GM18867 (cell line): ENCODE data around the gene MAVS.

Experiments used
- ATAC-seq: cut with Tn5 transposase; IDR thresholded peaks from one replicate; pipeline ENCODE4 v1.9.1; 2021; ENCODE audit warnings: mild to moderate bottlenecking, moderate library complexity; ENCODE audit not compliant: unreplicated experiment

The MAVS gene

DNA sequence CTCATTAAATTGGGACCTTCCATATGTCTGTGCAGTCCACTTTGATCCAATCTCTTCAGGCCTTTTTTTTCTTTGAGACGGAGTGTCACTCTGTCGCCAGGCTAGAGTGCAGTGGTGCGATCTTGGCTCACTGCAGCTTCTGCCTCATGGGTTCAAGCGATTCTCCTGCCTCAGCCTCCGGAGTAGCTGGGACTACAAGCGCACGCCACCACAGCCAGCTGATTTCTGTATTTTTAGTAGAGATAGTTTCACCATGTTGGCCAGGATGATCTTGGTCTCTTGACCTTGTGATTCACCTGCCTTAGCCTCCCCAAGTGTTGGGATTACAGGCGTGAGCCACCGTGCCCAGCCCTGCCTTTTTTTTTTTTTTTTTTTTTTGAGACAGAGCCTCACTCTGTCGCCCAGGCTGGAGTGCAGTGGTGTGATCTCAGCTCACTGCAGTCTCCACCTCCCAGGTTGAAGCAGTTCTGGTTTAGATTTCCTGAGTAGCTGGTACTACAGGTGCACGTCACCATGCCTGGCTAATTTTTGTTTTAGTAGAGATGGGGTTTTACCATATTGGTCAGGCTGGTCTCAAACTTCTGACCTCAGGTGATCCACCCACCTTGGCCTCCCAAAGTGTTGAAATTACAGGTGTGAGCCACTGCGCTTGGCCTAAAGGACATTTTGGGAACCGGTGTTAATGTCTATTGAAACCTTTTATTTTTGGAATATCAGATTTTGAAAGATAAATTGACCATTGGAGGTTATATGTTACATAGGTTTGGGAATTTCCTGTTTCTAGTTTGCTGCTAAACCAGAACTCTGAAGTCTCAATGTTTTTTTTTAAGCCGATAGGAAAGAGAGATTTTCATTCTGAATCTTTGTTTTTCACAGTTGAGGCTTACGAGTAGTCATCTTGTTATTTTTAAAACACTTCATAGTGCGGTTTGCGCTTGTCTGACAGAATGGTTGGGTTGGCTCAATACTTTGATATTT is 60.4 kb downstream of the MAVS start:
- peak; percentile 83 for ATAC-seq

DNA sequence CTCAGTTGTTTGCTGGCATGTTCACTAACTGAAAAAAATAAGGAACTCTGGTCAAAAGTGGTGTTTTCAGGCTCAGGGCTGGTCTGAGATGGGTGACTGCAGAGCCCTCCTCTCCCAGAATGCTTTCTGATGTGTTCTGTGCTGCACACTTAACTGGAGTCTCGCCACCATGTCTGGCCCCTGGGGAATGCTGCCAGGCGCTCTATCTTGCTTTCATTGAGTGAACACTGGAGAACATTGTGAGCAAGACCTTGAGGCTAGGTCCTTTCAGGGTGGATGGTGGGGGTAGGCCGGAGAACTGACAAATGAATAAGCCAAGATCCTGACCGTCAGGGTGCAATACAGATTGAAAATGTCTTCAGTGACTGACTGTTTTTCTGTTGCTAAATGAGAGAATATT is 62.0 kb downstream of the MAVS start:
- ATAC-seq: no peak

DNA sequence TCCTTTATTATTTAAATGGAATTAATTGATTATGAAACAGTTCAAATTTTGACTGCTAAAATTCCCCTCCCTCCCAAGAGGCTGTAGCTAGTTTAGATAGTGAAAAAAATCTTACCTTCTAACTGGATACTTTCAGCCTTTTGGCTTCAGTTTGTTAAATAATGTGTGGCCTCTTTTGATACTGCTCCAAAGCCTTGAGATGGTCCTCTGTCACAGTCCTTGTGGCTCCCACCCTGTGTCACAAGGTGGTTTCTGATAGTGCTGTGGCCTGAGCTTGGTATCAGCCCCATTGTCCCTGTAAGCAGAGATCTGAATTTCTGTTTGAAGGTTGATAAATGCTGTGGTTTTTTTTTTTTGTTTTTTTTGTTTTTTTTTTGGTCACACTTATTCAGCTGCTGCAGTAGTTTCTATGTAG is 63.3 kb downstream of the MAVS start:
- ATAC-seq: no peak

DNA sequence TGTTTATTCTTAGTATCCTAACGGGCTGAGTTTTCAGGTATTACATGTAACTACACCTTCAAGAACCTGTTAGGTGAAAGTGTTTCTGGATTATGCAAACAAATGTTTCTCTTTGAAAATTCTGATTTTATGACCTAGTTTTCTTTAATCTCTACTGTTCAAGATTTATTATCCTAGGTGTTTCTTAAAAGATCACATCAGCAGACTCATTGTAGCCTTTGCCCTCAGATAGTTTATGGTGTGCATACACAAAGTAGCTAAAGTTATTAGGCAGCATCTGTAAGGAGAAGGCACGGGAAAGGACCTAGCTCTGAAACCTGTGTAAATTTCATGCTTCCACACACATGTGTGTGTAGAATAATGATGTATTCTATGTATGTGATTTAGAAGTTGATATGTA is 64.2 kb downstream of the MAVS start:
- no peak for ATAC-seq

DNA sequence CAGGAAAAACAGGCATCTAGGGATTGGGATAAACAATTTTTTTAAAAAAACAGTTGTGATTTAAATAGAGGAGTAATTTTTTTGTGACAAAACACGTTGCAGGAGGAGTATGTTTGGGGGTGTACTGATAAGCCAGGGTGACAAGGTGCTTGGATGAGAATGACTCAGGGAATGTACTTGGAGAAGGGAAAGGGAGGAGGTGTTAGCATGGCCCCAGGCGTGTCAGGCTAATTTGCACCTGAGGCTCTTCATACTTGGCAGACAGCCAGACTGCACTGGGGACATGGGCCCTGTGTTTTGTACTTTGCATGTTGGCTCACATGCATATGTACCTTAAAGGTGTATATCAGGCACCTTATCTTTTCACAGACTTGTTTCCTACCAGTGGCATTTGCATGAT is 65.3 kb downstream of the MAVS start:
- no peak for ATAC-seq

DNA sequence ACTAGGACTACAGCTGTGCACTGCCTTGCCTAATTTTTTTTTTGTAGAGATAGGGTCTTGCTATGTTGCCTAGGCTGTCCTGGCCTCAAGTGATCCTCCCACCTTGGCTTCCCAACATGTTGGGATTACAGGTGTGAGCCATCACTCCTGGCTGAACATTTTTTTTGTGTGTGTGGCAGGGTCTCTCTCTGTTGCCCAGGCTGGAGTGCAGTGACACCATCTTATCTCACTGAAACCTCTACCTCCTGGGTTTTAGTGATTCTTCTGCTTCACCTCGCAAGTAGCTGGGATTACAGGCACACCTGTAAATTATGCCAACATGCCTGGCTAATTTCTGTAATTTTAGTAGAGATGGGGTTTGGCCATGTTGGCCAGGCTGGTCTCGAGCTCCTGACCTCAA is 67.8 kb downstream of the MAVS start:
- no peak for ATAC-seq

DNA sequence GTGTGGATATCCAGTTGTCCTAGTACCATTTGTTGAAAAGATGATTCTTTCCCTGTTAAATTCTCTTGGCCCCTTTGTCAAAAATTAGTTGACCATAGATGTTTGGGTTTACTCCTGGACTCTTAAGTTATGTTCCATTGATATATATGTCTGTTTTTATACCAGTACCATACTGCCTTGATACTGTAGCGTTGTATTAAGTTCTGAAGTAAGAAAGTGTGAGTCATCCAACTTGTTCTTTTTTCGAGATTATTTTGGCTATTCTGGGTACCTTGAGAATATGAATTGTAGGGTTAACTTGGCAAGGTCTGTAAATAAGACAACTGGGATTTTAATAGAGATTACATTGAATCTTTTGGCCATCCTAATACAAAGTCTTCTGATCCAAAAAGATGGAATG is 69.1 kb downstream of the MAVS start:
- ATAC-seq: no peak

DNA sequence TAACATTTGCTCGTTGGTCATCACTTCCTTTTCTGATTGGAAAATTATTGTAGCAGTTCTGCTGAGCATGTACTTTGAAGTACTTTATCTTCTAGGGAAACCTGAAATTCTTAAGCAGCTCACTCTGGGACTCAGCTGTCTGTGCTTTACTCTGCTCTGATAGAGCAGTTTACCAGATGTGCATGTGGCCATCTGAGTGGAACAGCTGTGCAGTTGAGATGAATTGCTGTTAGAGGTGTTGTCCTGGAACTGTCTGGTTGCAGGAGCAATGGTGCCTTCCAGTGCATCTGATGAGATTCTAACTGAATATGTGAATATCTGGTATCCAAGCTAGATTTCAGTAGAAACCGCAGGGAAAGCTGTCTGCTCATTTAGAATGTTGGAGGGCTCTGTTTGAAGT is 69.7 kb downstream of the MAVS start:
- no peak for ATAC-seq

DNA sequence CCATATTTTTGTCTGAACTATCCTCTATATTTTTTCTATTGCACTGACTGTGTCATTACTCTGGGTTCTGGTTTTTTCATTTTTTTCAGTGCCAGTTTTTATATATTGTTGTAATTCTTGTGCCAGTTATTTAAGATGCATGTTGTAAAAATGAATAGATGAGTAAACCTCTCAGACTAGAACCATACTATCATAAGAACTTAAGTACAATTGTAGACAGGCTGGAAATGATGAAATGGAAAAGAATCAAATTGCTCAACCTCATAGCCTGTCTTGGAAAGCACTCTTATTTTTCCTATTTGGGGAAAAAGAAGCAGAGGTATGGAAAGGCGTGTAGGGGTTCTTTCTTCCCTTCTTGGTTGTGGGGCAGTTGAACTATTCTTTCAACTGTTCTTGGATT is 72.7 kb downstream of the MAVS start:
- ATAC-seq: no peak

DNA sequence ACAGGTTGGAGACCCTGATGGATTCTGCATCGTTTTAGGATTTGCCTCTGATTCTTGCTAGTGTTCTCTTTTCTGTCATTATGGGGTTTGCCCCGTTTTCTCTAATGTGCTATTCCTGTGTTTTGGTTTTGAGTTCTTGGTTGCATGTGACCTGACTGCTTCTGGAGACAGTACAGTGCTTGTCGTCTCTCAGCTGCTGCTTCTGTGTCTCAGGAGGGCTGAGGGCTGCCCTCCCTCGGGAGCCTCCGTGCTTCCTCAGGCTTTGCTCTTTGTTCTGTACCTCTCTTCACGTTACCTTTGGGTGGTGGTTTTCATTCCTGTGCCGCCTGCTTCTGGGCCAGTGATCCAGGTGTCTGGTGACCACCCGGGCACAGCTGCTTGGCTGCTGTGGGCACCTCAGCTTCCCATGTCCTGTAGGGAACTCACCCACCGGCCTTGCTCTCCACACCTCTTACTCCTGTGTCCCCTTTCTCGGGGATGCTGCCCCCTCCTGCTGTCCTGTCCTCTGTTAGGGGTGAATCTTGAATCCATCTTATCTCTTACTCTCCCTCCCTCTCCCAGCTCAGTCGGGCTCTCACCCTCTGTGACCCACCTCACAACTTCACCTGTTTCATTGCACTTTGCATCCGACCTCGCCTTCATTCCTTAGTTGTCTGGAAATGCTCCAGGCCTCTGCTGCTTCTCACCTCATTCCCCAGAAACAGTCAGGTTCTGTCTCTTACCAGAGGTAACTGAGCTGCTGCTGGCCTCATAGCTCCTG is 75.8 kb downstream of the MAVS start:
- ATAC-seq: no peak

DNA sequence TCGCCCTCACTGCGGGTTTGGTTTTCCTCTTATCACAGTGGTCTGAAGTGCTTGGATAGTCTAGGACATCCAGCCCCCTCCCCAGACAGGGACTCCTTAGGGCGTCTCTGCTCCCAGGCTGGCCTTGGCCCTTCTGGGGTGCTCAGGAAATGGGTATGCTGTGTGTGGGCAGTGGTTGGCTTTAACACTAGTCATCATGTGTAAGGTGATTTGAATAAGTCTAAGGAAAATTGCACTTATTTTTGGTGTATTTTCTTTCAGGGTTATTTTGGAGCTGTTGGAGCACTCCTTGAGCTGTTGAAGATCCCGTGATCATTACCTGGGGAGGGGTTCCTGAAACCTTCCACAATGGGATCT is 76.3 kb downstream of the MAVS start:
- ATAC-seq: no peak

DNA sequence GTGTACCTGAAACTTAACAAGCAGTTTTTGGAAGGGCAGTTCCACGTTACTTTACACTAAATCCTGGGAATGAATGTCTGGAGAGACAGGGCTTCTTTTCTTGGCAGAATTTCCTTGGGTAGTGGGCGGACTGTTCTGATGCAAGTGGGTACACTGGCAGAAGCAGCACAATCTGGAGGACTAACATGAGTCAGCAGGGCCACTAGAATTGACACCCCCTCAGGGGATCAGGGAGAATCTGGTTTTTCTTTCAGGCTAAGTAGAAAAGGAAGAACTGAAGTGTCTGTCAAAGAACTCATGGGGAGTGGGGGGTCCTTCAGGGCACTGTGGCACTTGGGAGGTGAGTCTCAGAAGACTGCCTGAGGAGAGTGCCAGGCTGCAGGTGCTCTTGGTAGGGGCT is 77.2 kb downstream of the MAVS start:
- no peak for ATAC-seq

DNA sequence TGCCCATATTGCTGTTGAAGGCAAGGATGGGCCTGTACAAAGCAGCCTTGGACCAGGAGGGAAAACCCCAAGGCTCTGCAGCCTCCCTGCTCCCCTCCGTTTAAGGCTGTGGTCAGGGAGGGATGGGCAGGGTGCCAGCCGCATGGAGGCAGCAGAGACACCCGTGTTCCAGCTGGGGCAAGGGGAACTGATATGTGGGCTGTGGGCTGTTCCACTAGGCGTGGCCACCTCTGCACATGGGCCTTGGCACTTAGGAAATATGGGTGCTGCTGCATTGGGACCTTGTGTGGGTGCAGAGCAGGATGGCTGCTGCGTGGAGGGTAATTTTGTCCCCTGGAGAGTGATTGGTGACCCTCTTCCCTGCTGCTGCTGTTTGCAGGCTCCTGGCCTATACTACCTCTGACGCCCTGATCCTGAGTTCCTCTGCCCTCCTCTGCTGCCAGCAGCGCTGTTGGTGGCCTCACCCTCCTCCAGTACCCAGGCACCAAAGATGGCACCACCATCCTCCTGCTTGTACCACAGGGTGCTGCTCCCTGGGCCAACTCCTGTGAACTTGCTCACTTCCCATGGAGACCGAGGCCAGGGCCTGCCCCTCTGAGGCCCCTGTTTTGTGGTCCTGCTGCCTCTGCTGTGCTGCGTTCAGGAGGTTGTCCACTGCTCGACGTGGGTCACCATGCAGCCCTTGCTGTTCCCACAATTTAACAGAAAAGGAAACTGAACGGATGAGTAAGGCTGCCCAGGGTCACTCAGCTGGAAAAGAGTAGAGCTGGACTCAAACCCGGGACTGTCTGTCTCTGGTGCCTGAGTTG is 77.9 kb downstream of the MAVS start:
- no peak for ATAC-seq

DNA sequence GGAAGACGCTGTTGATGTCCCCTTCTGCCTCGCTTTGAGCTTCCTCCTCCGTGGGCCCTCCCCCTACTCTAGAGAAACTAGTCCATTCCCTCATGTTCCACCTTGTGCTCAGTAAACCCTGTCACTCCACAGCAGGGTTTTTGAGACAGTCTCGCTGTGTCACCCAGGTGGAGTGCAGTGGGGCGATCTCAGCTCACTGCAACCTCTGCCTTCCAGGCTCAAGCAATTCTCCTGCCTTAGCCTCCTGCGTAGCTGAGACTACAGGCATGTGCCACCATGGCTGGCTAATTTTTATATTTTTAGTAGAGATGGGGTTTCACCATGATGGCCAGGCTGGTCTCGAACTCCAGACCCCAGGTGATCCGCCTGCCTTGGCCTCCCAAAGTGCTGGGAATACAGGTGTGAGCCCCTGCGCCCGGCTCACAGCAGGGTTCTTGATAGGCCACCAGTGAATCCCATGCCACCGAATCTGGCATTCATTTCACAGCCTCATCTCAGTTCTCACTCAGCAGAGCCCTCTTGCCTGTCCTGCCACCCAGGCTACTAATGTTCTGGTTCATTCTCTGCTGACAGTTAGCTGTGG is 78.6 kb downstream of the MAVS start:
- ATAC-seq: no peak
